HCT116 (cell line): ENCODE data around the gene SLC25A19. TPM values are rescaled to one million over a fixed set of nuclear protein-coding genes. Genes with fewer than 3 reads are reported as not detected.

Experiments used
- ATAC-seq: fragments of 200-7000 bp; cut with Tn5 transposase; 2 replicates; pipeline ENCODE4 v1.9.1; 2020; ENCODE audit warnings: mild to moderate bottlenecking, moderate library complexity
- BruUV-seq: library from RNA; stranded (reverse); fragments of 400-500 nt; replicated peaks from 2 replicates; lab custom pipeline; 2021; lab: Mats Ljungman, UMichigan
- CTCF ChIA-PET: fragments of 300-600 bp; sonication (Branson Sonifier 250); formaldehyde crosslinking; loops from one replicate; lab custom pipeline; 2021; ENCODE audit warnings: antibody characterized with exemption; lab: Charles Lee
- POLR2A ChIA-PET: fragments of 300-600, 350-600 bp; sonication (Branson Sonifier 250); formaldehyde crosslinking; loops from one replicate; lab custom pipeline; 2021; ENCODE audit warnings: antibody characterized with exemption; lab: Charles Lee
- RAD21 ChIA-PET, 2 experiments: fragments of 300-600 bp; sonication (Branson Sonifier 250); formaldehyde crosslinking; loops; one replicate each; lab custom pipeline; 2023; ENCODE audit warnings: low total read pairs in 2 of 2; ENCODE audit not compliant: uncharacterized antibody in 2 of 2, unreplicated experiment in 2 of 2, low non-redundant PET in 1 of 2; lab: Charles Lee
- DNase-seq: peaks from one replicate; pipeline ENCODE4 v3.0.0-alpha.2; 2010; ENCODE audit warnings: low read depth, low spot score
- H2AFZ ChIP-seq: fragments of 200-600 bp; shearing (Covaris generic), sonication (generic); 2 replicates; pipeline ENCODE4 v1.6.1; 2017; ENCODE audit warnings: low read depth, mixed run types, mixed read lengths, antibody characterized with exemption, low read length; ENCODE audit not compliant: poor library complexity, severe bottlenecking
- H3K27ac ChIP-seq: 2 replicates; pipeline ENCODE4 v1.5.1; 2012; ENCODE audit warnings: low read depth, low read length
- H3K27me3 ChIP-seq: fragments of 200-600 bp; sonication (generic); 2 replicates; pipeline ENCODE4 v1.6.1; 2016; ENCODE audit warnings: mixed run types, low read length, mixed read lengths; ENCODE audit not compliant: insufficient read depth
- H3K36me3 ChIP-seq, 2 experiments: fragments of 200-500 bp in 1 of 2; fragments of 200-600 bp in 1 of 2; sonication (Bioruptor generic) in 1 of 2; sonication (generic) in 1 of 2; 2 replicates each; pipeline versions ENCODE4 v1.5.1 to v1.6.1; 2014 to 2016; ENCODE audit warnings: low read length in 2 of 2, inconsistent platforms in 1 of 2, mixed read lengths in 1 of 2, mixed run types in 1 of 2; ENCODE audit not compliant: insufficient read depth in 2 of 2, control insufficient read depth in 1 of 2
- H3K4me1 ChIP-seq, 2 experiments: fragments of 200-600 bp in 1 of 2; sonication (generic) in 1 of 2; 2 replicates each; pipeline versions ENCODE4 v1.5.1 to v1.6.1; 2012 to 2017; ENCODE audit warnings: low read length in 2 of 2, inconsistent platforms in 1 of 2, mild to moderate bottlenecking in 1 of 2, mixed read lengths in 1 of 2, mixed run types in 1 of 2, moderate library complexity in 1 of 2; ENCODE audit not compliant: insufficient read depth in 2 of 2, control insufficient read depth in 1 of 2
- H3K4me2 ChIP-seq: fragments of 200-600 bp; sonication (generic); 2 replicates; pipeline ENCODE4 v1.6.1; 2017; ENCODE audit warnings: mixed run types, low read length, mixed read lengths
- H3K4me3 ChIP-seq, 2 experiments: fragments of 200-600 bp in 1 of 2; sonication (generic) in 1 of 2; replicated peaks in 1 of 2; 2 replicates each; pipeline ENCODE4 v1.5.1; 2011 to 2016; ENCODE audit warnings: low read length in 2 of 2, control low read depth in 1 of 2, low read depth in 1 of 2, mild to moderate bottlenecking in 1 of 2, mixed read lengths in 1 of 2, mixed run types in 1 of 2
- H3K79me2 ChIP-seq: fragments of 200-600 bp; sonication (generic); 2 replicates; pipeline ENCODE4 v1.6.1; 2017; ENCODE audit warnings: mild to moderate bottlenecking, mixed run types, low read length, moderate library complexity, mixed read lengths; ENCODE audit not compliant: insufficient read depth
- H3K9ac ChIP-seq: fragments of 200-600 bp; sonication (generic); 2 replicates; pipeline ENCODE4 v1.6.1; 2016; ENCODE audit warnings: low read length, mixed read lengths
- H3K9me2 ChIP-seq: fragments of 200-600 bp; sonication (generic), shearing (Covaris generic); 2 replicates; pipeline ENCODE4 v1.6.1; 2017; ENCODE audit warnings: mixed run types, mild to moderate bottlenecking, moderate library complexity; ENCODE audit not compliant: insufficient read depth
- H3K9me3 ChIP-seq, 2 experiments: fragments of 200-500 bp in 1 of 2; fragments of 200-600 bp in 1 of 2; sonication (Bioruptor generic) in 1 of 2; sonication (generic) in 1 of 2; 2 replicates each; pipeline ENCODE4 v1.6.1; 2014 to 2017; ENCODE audit warnings: low read length in 2 of 2, mixed read lengths in 2 of 2, inconsistent platforms in 1 of 2, low read depth in 1 of 2, mild to moderate bottlenecking in 1 of 2, mixed run types in 1 of 2, moderate library complexity in 1 of 2; ENCODE audit not compliant: control insufficient read depth in 1 of 2, insufficient read depth in 1 of 2
- H4K20me1 ChIP-seq: fragments of 200-600 bp; sonication (generic), shearing (Covaris generic); 2 replicates; pipeline ENCODE4 v1.6.1; 2017; ENCODE audit warnings: mixed run types, mild to moderate bottlenecking, moderate library complexity; ENCODE audit not compliant: insufficient read depth
- CBX3 ChIP-seq: IDR thresholded peaks from 2 replicates; pipeline ENCODE4 v1.6.1; 2012; ENCODE audit warnings: low read depth
- CEBPB ChIP-seq: IDR thresholded peaks from 2 replicates; pipeline ENCODE4 v1.6.1; 2012; ENCODE audit warnings: low read depth
- EGR1 ChIP-seq: IDR thresholded peaks from 2 replicates; pipeline ENCODE4 v1.6.1; 2012; ENCODE audit warnings: low read depth
- ELF1 ChIP-seq: IDR thresholded peaks from 2 replicates; pipeline ENCODE4 v1.6.1; 2012; ENCODE audit warnings: low read depth, borderline replicate concordance
- FOSL1 ChIP-seq: IDR thresholded peaks from 2 replicates; pipeline ENCODE4 v1.6.1; 2012; ENCODE audit warnings: low read depth
- JUND ChIP-seq: IDR thresholded peaks from 2 replicates; pipeline ENCODE4 v1.6.1; 2012
- MAX ChIP-seq: IDR thresholded peaks from 2 replicates; pipeline ENCODE4 v1.6.1; 2012
- POLR2A ChIP-seq: IDR thresholded peaks from 2 replicates; pipeline ENCODE4 v1.7.0; 2011; ENCODE audit warnings: borderline replicate concordance; ENCODE audit not compliant: insufficient read depth, insufficient read length; ENCODE audit errors: extremely low read depth
- POLR2AphosphoS5 ChIP-seq: IDR thresholded peaks from 2 replicates; pipeline ENCODE4 v1.6.1; 2011; ENCODE audit warnings: mild to moderate bottlenecking, low read depth, low read length, moderate library complexity
- RAD21 ChIP-seq: IDR thresholded peaks from 2 replicates; pipeline ENCODE4 v1.6.1; 2012; ENCODE audit warnings: low read depth, mild to moderate bottlenecking
- REST ChIP-seq: IDR thresholded peaks from 2 replicates; pipeline ENCODE4 v1.6.1; 2012; ENCODE audit warnings: low read depth
- SP1 ChIP-seq: IDR thresholded peaks from 2 replicates; pipeline ENCODE4 v1.6.1; 2012; ENCODE audit warnings: low read depth
- SRF ChIP-seq: IDR thresholded peaks from 2 replicates; pipeline ENCODE4 v1.6.1; 2012; ENCODE audit warnings: low read depth
- TCF7L2 ChIP-seq: IDR thresholded peaks from 2 replicates; pipeline ENCODE4 v1.7.0; 2011; ENCODE audit warnings: borderline replicate concordance, inconsistent platforms; ENCODE audit not compliant: insufficient read depth, insufficient read length; ENCODE audit errors: extremely low read depth
- YY1 ChIP-seq: IDR thresholded peaks from 2 replicates; pipeline ENCODE4 v1.6.1; 2011; ENCODE audit warnings: low read length, low read depth, moderate library complexity, mild to moderate bottlenecking; ENCODE audit not compliant: insufficient replicate concordance; ENCODE audit errors: extremely low read depth
- ZBTB33 ChIP-seq: IDR thresholded peaks from 2 replicates; pipeline ENCODE4 v1.6.1; 2011; ENCODE audit warnings: mild to moderate bottlenecking, low read length, moderate library complexity; ENCODE audit not compliant: insufficient replicate concordance; ENCODE audit errors: extremely low read depth
- ZNF274 ChIP-seq: fragments of 200-500 bp; sonication (Bioruptor generic); IDR thresholded peaks from 2 replicates; pipeline ENCODE4 v1.6.1; 2014; ENCODE audit warnings: mild to moderate bottlenecking, low read depth, low read length, inconsistent platforms
- intact Hi-C: fragments of 100-400 bp; cut with micrococcal nuclease; formaldehyde crosslinking; loops from 2 replicates; pipeline ENCODE4 v1.10.0; 2022
- total RNA-seq: library from RNA; stranded (reverse); gene quantifications from one replicate; pipeline ENCODE4 v1.2.1, GENCODE V29; 2021; ENCODE audit not compliant: unreplicated experiment

Gene SLC25A19
- total RNA-seq, 1 experiment from 2014 or later: 38.7 TPM

GRCh38 chr17:75321506-75321905, 32.3 kb upstream of the SLC25A19 start:
- no peaks in the 10 kb centered on the region for H3K4me1 ChIP-seq
- peaks cover 25 to 34% of the 10 kb centered on the region in 2 experiments; a peak in 3 of 4 replicates for H3K36me3 ChIP-seq
- H3K4me2 ChIP-seq: no peak overlapping the region
- H3K9ac ChIP-seq: no peak overlapping the region
- H3K27me3 ChIP-seq: no peaks in the 10 kb centered on the region
- DNase-seq (no peak), ATAC-seq (no peak)
- H3K9me3 ChIP-seq: no peaks in the 10 kb centered on the region
- intact Hi-C loops: no loop called here
- no peak overlapping the region for H2AFZ ChIP-seq
- no peaks in the 10 kb centered on the region for H3K9me2 ChIP-seq
- CTCF ChIA-PET: interaction anchor here (0.7 to 1.3 kb wide), 3 partner anchors 52 to 478 kb away, joined by 3 read pairs; no protein-coding TSS in a partner anchor
- H4K20me1 ChIP-seq: no peaks in the 10 kb centered on the region; the same call in 1 of the 2 replicates
- POLR2A ChIA-PET: no interaction called here
- BruUV-seq: no TSS peak
- TF ChIP-seq CBX3 (no peak), JUND (no peak), YY1 (no peak), CEBPB (no peak), FOSL1 (no peak), TCF7L2 (no peak), SRF (no peak), ELF1 (no peak), POLR2A (no peak), ZNF274 (no peak), SP1 (no peak), POLR2AphosphoS5 (no peak), EGR1 (no peak), RAD21 (no peak), MAX (no peak), ZBTB33 (no peak), REST (no peak)
- no peak overlapping the region for H3K4me3 ChIP-seq
- H3K27ac ChIP-seq: no peak overlapping the region
- H3K79me2 ChIP-seq: peaks cover 6% of the 10 kb centered on the region
- RAD21 ChIA-PET: interaction anchor here (0.7 kb wide), 2 partner anchors 56 to 193 kb away, joined by 4 read pairs; no protein-coding TSS in a partner anchor
